Measurements from ENCODE around the gene BMP4. TPM values are rescaled to one million over a fixed set of nuclear protein-coding genes. Genes with fewer than 3 reads are reported as not detected.

The BMP4 gene
- total and polyA plus RNA-seq, 11 donors, result 3.1 to 18.4 (median 5.8) TPM

DNA sequence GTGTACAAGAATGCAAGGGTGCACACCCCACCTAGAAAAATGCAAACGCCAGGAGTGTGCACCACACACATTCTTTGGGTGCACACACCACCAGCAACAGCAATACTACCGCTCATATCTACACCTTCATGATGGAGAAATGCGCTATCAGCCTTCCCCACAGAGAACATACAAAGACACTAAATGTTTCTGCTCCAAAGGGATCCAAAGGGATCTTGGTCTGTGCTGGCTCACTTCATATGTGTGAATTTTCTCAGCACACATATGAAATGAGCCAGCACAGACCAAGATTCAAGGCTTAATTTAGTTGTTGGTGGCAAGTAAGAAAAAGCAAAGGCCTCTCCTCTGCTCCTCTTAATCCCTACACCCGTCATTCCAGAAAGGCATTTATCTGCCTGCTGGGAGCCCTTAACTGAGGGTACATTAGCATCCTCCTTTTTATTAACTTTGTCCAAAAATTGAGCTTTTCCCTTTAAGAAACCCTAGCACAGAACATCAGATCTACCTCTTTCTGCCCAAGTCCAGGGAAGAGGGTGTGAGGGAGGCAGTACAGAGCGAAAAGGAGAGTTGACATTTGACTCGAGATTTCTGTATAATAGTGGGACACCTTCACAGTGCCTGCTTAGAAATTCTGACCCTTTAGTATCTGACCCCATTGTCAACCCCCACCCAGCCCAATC lies 8.3 kb downstream of the BMP4 start:
- 82 to 89% (median 83%) methylated on average over 6 of the region's 6 CpGs for WGBS, 4 donors
- no peak for ATAC-seq

GRCh38 chr14:53947452-53948204 lies 9.0 kb downstream of the BMP4 start:
- no peaks in the 10 kb centered on the region for H3K9me3 ChIP-seq

More for the DNA sequence above, 8.3 kb downstream of the BMP4 start:
- DNase-seq, result no peak
- H3K4me1 ChIP-seq, result peaks cover 0 to 29% (median 7%) of the 10 kb centered on the region in 12 donors
- no peak for TF ChIP-seq POLR2A (IDR thresholded peaks at IDR 0.05)
- TF ChIP-seq, protein P1, sequence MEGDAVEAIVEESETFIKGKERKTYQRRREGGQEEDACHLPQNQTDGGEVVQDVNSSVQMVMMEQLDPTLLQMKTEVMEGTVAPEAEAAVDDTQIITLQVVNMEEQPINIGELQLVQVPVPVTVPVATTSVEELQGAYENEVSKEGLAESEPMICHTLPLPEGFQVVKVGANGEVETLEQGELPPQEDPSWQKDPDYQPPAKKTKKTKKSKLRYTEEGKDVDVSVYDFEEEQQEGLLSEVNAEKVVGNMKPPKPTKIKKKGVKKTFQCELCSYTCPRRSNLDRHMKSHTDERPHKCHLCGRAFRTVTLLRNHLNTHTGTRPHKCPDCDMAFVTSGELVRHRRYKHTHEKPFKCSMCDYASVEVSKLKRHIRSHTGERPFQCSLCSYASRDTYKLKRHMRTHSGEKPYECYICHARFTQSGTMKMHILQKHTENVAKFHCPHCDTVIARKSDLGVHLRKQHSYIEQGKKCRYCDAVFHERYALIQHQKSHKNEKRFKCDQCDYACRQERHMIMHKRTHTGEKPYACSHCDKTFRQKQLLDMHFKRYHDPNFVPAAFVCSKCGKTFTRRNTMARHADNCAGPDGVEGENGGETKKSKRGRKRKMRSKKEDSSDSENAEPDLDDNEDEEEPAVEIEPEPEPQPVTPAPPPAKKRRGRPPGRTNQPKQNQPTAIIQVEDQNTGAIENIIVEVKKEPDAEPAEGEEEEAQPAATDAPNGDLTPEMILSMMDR (IDR thresholded peaks at IDR 0.05), result no peak
- no peaks in the 10 kb centered on the region for H3K9me3 ChIP-seq
- H3K4me3 ChIP-seq, result no peak overlapping the region
- intact Hi-C loops (cut with DNase I), result no loop called here
- peaks cover 0 to 37% (median 9%) of the 10 kb centered on the region in 9 donors for H3K36me3 ChIP-seq
- H3K27ac ChIP-seq, result no peak overlapping the region
- peaks cover 0 to 36% (median 8%) of the 10 kb centered on the region in 9 donors for H3K27me3 ChIP-seq

DNA sequence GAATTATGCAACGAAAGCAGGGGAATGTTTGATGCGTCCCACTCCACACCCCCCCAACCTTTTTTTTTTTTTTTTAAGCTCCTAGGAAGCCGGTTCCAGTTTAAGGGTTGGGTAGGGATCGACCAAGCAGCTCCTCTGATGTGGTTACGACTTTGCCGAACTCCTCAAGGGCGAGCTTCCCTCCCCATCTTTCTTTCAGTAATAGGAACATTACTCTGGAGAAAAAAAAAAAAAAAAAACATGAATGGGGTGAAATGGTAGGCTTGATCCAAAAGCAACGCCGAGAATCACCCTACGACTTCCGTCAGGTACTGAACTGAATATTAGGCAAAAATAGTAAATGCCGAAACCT lies 9.6 kb downstream of the BMP4 start:
- Histone ChIP-seq H3K4me3 (peak overlapping the region in 1 of 12 donors; percentile 38), H3K27ac (no peak overlapping the region), H3K36me3 (peaks cover 0 to 34% (median 9%) of the 10 kb centered on the region in 9 donors), H3K9me3 (no peaks in the 10 kb centered on the region), H3K4me1 (peaks cover 0 to 19% (median 0%) of the 10 kb centered on the region in 12 donors), H3K27me3 (peaks cover 0 to 29% (median 8%) of the 10 kb centered on the region in 9 donors)
- DNase-seq (no peak), ATAC-seq (no peak)
- WGBS, 4 donors, result 54 to 64% (median 58%) methylated on average over 12 of the region's 12 CpGs
- intact Hi-C loops (cut with DNase I), result no loop called here
- no peak for TF ChIP-seq POLR2A (IDR thresholded peaks at IDR 0.05)
- TF ChIP-seq, protein P1 (IDR thresholded peaks at IDR 0.05), result no peak

More at GRCh38 chr14:53947452-53948204, 9.0 kb downstream of the BMP4 start:
- WGBS, 4 donors, result 57 to 73% (median 70%) methylated on average over 12 of the region's 12 CpGs
- DNase-seq, result no peak
- ATAC-seq, result no peak
- peaks cover 0 to 34% (median 9%) of the 10 kb centered on the region in 9 donors for H3K36me3 ChIP-seq
- intact Hi-C loops (cut with DNase I), result no loop called here
- H3K27ac ChIP-seq, result no peak overlapping the region
- TF ChIP-seq, protein P1 (IDR thresholded peaks at IDR 0.05), result no peak
- no peak overlapping the region for H3K4me3 ChIP-seq
- peaks cover 0 to 24% (median 1%) of the 10 kb centered on the region in 12 donors for H3K4me1 ChIP-seq
- H3K27me3 ChIP-seq, result peaks cover 0 to 29% (median 8%) of the 10 kb centered on the region in 9 donors

DNA sequence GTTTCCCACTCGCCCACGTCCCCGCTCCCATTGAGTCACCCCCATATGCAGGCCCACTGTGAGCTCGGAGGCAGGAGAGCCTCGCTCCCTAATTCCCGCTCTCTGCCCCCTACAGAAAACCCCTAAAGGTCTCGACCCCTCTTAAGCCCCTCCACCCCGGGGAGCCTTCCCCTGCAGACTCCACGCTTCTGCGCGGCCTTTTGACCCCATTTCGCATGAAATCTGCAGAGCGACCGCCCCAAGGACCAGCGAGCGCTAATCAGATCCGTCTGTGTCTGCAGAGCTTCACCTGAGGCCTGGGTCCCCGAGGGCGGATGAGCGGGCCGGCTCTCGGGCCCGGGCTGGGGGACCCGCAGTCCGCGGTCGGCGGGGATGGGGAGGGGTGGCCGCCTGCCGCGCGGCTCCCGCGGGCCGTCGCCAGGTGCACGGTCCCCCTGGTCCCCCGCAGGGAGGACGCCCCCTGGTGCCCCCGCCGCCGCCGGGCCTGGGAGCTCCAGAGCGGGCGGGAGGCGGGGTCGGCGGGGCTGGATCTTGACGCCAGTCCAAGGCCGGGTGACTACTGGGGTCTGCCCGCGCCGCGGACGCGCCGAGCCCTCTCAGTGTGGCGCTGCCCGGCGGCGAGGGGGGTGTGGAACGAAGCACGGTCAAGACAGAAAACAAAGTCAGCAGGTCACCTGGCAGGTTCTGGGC lies 10.1 kb downstream of the BMP4 start:
- H3K27me3 ChIP-seq, result peaks cover 0 to 29% (median 8%) of the 10 kb centered on the region in 9 donors
- H3K4me3 ChIP-seq, result peak overlapping the region in 2 of 12 donors; percentile 12 to 38
- DNase-seq (no peak), ATAC-seq (no peak)
- no peak for TF ChIP-seq POLR2A (IDR thresholded peaks at IDR 0.05)
- TF ChIP-seq, protein P1 (IDR thresholded peaks at IDR 0.05), result no peak
- H3K36me3 ChIP-seq, result peaks cover 0 to 29% (median 9%) of the 10 kb centered on the region in 9 donors
- H3K27ac ChIP-seq, result no peak overlapping the region
- intact Hi-C loops (cut with DNase I), result no loop called here
- H3K4me1 ChIP-seq, result peaks cover 0 to 14% (median 0%) of the 10 kb centered on the region in 12 donors
- no peaks in the 10 kb centered on the region for H3K9me3 ChIP-seq
- WGBS, 4 donors, result 26 to 47% (median 44%) methylated on average over 33 to 63 of the region's 63 CpGs
